DOHH2 (cell line): ENCODE data around the gene MBD1.

Experiments
- CTCF ChIP-seq: fragments of 200-600 bp; sonication (generic); IDR thresholded peaks from one replicate; pipeline ENCODE4 v1.5.1; 2014; ENCODE audit warnings: antibody characterized with exemption, mild to moderate bottlenecking, low read depth, low read length; ENCODE audit not compliant: poor library complexity, severe bottlenecking
- EZH2phosphoT487 ChIP-seq: fragments of 200-600 bp; sonication (generic); IDR thresholded peaks from 2 replicates; pipeline ENCODE4 v1.6.1; 2017; ENCODE audit warnings: borderline replicate concordance, mild to moderate bottlenecking, antibody characterized with exemption, low read length, moderate library complexity, mixed read lengths

- TF ChIP-seq CTCF, result no peak
- TF ChIP-seq EZH2phosphoT487, result no peak
Observed at GRCh38 chr18:50275503-50276036, 5.8 kb downstream of the MBD1 start.
